COR-L47 (cell line): ENCODE data around the gene WNT3.
"Not testable (repeated sequence)": the region's sequence is repeated elsewhere in the genome, so short reads cannot be mapped to it uniquely, and the experiment has no call there.

Source experiments
- DNase-seq: peaks from one replicate; lab custom pipeline; 2025; lab: John Stamatoyannopoulos, UW

Gene WNT3, protein sequence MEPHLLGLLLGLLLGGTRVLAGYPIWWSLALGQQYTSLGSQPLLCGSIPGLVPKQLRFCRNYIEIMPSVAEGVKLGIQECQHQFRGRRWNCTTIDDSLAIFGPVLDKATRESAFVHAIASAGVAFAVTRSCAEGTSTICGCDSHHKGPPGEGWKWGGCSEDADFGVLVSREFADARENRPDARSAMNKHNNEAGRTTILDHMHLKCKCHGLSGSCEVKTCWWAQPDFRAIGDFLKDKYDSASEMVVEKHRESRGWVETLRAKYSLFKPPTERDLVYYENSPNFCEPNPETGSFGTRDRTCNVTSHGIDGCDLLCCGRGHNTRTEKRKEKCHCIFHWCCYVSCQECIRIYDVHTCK

DNA sequence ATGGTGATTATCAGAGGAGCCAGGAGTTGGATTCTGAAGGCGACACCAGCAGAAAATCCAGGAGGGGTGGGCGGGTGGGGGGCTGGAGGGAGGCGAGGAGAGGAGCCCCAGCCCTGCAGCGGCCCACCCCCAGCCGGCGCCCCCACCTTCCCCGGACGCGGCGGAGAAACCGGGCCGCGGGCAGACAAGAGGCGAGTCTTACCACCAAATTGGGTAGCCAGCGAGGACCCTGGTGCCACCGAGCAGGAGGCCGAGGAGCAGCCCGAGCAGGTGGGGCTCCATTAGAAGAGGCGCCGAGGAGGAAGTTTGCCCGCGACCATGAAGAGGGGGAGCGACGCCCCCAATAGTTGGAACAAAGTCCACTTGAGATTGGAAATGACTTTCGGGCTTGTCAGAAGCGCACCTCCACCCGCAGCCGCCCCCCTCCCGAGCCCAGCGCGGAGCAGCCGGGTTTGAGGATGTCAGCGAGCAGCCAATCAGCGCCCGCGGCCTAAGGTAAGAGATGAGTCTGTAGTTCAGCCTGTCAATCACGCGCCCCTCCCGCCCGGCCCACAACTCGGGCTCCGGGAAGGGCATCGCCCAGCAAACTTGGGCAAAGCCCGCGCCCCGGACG lies at the start of gene WNT3:
Gene WNT3 (minus strand): TSS at position 377 of the 613 bp plus-strand sequence. CDS start 95 bp downstream, at position 282.
- peak; percentile 37 for DNase-seq

DNA sequence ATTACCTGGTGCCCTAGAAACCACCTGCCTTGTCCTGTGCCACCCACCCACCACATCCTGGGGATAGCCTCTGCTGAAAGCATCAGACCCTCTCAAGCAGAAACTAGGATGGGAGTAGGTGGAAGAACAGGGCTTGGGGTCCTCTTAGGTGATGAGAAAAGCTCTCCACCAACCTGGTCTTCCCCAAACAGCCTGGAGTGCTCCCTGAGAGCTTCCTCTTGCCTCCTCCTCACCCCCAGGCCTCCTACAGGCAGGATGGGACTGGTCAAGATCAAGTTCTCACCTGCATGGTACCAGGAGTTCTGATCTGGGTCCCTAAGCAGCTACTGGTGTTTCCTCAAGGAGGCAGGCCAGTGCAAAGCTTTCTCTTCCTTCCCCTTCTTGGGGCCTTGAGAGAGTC lies 48.3 kb upstream of the WNT3 start:
- no peak for DNase-seq

DNA sequence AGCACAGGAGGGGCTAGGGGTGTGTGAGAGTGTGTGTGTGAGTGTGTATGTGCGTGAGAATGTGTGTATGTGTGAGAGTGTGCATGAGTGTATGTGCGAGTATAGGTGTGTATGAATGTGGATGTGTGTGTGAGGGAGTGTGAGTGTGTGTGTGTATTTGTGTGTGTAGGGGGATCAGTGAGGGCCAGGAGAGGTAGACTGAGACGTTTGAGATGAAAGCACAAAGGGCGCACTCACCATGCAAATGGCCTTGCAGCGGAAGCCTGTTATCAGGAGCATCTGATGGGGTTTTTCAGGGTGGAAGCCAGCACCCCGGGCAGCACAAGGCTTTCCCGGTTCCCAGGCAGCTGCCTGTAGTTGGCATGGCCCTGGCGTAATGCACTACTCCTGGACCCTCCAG lies 47.8 kb upstream of the WNT3 start:
- DNase-seq: no peak

DNA sequence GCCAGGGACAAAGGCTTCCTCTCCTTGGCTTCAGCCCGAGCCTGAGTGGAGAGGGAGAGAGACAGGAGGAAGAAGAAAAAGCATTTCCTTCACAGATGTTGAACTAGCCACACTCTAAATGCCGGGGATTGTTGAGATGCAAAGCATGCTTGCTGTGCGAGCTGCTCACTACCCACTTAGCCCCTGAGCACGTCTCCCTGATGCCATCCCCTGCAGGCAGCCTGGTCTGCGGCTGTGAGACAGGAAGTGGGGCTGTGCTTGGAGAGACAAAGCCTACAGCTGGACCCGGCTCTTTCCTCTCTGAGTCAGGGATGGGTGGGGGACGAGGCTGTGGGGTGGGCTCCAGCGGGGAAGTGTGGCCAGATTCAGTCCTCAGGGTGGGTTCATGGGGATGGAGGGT lies 46.6 kb upstream of the WNT3 start:
- DNase-seq: no peak

DNA sequence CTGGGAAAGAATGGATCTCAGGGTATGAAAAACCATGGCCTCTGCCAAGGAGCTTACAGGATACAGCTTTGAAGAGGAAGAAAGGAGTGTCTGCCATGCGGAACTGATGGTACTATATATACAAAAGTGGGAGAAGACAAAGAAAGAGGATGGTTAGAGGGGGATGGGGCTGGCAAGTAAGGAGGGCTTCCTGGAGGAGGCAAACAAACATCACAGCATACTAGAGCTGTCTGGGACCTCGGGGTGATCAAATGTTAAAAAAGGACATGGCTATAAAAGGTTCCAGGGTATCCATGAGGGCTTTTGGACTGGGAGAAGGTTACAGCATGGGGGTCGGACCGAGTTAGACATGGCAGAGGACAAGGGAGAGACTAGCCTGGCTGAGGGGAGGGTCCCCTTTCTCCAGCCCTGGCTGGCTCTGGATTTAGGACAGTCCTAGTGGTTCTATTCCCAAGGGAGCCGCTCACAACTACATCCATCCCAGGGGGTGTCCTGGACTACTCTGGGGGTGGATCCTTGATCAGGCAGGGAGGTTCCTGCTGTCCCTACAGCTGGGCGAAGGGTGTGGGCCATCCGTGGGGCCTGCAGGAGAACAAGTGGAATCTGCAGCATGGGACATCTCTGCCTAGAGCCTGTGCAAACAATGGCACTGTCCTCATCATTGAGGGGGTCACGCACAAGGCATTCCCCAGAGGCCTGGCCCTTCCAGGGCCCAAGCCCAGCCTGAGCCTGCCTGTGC lies 45.1 kb upstream of the WNT3 start:
- no peak for DNase-seq

DNA sequence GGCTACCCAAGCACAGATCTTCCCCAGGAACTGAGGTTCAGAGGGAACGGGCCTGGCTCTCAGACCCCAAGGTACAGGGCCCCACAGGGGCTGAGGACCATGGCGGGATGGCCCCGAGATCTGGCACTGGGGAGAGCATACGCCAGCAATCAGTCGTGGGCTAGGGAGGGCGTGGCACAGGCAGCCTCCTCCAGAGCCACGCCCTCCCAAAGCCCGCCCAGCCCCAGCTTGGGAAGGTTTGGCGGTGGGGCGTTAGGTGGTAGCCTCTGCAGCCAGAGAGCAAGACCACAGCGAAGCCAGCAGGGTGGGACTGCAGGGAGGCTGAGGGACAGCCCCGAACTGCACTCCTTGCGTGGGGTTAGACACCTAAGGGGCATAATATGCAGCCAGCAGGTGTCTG lies 44.5 kb upstream of the WNT3 start:
- DNase-seq: no peak

DNA sequence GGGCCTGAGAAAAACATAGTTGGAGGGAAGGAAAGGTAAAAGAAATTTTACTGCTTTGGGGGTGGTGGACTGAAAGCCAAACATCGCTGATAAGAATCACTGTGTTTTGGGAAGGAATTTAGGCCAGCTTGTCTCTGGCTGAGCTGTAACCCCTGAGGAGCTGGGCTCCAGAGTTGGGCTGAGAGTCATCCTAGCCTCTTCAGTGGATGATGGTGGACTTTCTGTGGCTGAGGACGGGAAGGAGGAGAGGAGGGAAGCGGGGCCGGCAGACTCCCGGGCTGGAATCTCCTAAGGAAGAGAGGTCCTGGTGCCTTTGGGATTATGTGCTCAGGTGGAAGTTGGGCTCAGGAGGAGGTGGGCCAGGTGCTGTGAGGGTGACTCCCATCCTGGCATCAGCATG lies 41.5 kb upstream of the WNT3 start:
- DNase-seq: no peak

DNA sequence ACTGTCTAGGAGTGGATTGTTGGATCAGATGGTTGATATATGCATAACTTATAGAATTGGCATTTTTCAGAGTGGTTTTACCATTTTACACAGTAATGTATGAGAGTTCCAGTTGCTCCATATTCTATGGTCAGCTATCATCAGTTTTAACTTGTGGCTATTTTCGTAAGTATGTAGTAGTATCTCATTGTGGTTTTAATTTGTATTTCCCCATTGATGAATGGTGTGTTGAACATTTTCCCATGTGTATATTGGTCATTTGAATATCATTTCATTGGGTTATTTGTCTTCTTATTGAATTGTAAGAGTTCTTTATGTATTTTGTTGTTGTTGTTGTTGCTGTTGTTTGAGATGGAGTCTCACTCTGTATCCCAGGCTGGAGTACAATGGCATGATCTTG lies 39.1 kb upstream of the WNT3 start:
- DNase-seq: no peak

DNA sequence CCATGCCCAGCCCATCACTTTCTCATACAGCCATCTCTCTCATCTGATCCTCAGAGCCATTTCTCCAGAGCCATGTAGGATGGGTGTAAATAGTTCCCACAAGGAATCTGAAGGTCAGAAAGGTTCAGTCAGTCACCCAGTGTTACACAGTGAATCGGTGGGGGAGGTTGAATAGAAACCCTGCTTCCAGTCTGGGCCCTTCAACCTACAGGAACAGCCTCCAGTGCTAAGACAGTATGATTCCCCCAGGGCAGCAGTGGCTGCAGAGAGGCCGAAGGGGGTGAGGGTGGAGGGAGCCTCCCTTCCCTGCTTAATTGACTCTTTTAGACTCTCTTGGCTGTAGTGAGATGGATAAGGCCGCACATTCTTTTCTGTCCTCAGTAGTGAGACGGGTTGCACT lies 36.5 kb upstream of the WNT3 start:
- DNase-seq: no peak

DNA sequence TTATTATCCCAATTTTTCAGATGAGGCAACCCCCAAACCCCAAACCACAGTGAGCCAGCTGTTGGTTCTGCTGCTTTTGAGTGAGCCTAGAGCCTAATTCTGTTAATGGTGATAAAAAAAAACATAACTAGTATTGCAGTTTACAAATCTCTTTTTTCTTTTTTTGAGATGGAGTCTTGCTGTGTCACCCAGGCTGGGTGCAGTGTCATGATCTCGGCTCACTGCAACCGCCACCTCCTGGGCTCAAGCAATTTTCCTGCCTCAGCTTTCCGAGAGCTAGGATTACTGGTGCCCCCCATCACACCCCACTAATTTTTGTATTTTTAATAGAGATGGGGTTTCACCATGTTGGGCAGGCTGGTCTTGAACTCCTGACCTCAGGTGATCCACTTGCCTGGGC lies 36.0 kb upstream of the WNT3 start:
- no peak for DNase-seq

DNA sequence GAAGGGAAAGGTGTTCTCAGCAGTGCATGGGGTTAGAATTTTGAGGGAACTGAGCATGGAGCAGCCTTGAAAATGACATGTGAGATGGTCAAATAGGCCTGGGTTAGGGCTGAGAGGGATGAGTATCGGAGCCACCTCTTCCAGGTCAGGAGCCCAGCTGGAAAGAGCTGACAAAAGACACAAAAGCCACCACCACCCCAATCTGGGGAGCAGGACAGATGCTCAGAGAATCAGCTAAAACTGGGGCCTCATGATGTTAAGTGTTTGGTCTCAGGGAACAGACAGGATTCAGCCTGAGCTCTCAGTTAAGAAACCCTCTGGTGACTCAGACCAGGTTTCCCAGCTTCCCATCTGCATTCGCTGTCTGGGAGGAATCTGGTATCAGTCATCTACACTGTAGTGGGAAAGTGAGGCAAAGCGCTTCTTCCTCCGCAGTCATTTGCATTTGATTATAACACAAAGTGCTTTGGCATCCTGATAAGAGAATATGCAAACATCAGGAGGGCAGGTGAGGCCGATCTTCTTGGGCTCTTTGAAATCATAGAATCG lies 35.5 kb upstream of the WNT3 start:
- DNase-seq: no peak

DNA sequence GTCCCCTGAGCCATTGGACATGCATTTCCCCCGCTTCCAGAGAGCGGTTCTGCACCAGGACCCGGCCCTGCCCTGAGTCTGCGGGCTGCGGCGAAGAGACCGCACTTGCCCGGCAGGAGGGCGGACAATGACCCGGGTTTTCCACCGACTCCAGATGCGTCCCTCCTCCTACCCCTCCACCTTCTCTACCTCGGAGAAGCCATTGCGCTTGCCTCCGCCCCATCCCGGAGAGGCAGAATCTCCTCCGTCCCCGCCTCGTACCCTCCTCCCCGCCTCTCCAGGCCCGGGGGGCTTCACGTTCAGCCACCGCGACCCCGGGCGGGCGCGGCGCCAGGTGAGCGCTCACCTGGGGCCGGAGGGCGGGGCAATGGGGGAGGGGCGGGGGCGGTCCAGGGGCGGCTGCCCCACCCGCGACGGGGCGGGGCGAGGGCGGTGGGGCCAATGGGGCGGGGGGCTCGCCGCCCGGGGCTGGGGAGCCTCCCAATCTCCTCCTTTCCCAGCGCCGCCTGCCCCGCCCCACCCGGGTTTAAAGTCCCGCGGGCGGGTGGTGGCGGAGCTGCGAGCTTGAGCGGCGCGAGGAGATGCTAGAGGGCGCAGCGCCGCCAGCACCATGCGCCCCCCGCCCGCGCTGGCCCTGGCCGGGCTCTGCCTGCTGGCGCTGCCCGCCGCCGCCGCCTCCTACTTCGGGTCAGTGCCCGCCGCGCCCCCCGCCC lies 32.7 kb upstream of the WNT3 start, which contains the start of gene WNT9B:
Gene WNT9B (plus strand): TSS at position 555 of the 713 bp plus-strand sequence. CDS start 56 bp downstream, at position 611.
- DNase-seq: peak; percentile 28

DNA sequence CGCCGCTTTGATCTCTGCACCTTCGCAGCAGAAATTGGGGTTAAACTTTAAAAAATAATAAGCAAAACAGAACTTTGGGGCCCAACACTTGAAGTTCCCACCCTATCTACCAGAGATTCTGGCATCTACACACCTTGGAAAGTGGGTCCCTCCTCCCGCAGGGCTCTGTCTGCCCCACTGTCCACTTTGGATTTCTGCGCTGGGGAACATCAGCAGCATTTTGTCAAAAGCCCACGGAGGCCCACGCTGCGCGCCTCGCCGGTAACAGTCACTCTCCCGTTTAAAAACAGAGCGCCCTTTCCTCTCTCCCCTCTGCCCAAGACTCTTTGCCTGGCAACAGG lies 32.2 kb upstream of the WNT3 start:
- no peak for DNase-seq

DNA sequence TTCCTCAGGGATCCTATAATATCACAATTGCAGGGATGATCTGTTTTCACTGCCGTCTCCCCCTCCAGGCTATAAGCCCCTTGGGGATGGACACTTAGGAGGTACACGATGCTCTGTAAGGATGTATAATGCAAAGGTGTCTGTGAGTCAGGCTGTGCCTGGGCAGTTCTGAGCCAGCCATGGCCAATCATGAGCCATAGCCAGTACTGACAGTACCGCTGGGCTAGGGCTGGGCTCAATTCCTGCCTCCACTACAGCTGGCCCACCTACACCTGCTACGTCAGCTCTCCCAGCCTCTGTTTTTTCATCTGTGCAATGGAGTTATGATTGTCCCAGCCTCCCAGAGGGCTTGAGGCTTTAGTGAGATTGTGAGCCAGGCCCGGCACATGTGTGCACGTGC lies 30.0 kb upstream of the WNT3 start:
- DNase-seq: no peak

DNA sequence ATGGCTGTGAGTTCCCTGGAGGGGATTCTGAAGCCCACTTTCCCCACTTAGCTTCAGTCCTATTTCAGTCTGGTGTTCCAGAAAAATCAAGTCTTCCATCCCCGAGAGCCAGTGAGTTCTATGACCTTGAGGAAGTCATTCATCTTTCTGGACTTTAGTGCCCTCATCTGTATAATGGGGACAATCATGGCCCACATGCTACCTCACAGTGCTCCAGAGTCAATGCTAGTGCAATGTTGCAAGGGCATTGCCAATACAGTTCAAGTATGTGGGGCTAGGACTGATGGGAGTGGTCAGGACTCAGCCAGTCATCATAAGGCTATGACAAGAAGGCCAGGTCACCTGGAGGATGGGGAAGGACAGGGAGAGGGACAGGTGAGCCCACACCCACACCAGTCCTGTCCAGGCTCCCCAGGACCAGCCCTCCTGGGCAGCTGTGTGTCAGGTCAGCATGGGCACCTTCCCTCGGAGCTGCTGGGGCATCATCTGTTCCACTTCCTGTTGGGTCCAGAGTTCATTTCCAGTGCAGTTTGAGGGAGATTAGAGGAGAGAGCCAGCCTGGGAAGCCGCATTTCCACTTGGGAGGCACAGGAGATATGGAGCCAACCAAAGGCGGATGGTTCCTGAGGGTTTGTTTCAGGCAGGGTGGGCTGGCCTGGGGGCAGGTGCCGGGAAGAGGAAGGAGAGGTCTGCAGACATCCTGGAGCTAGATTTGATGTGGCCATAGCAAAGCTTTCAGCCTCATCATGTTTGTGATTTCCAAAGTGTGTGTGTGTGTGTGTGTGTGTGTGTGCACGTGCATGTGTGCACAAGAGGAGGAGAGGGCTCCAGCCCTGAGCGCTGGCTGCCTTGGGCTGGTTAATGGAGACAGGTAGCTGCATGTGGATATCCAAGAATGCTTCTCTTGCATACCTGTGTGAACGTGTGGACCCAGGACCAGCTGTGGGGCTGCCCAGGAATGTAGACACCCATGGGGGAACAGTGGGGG lies 29.0 kb upstream of the WNT3 start:
- no peak for DNase-seq

DNA sequence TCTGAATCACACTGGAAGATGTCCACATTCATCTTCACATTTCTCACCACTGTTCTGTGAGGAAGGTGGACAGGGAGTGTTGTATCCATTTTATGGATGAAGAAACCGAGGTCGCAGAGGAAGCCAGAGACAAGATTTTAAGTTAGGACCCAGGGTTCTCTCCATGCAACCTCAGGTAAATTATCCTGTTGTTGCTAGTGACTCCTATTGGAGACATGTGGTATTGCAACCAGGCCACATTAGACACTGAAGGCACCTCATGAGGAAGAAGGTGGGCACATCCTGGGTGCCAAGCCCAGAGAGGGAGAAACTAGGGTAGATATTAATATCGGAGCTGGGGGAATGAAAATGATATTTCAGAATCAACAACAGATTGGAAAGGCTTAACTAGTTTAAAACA lies 24.3 kb upstream of the WNT3 start:
- no peak for DNase-seq

DNA sequence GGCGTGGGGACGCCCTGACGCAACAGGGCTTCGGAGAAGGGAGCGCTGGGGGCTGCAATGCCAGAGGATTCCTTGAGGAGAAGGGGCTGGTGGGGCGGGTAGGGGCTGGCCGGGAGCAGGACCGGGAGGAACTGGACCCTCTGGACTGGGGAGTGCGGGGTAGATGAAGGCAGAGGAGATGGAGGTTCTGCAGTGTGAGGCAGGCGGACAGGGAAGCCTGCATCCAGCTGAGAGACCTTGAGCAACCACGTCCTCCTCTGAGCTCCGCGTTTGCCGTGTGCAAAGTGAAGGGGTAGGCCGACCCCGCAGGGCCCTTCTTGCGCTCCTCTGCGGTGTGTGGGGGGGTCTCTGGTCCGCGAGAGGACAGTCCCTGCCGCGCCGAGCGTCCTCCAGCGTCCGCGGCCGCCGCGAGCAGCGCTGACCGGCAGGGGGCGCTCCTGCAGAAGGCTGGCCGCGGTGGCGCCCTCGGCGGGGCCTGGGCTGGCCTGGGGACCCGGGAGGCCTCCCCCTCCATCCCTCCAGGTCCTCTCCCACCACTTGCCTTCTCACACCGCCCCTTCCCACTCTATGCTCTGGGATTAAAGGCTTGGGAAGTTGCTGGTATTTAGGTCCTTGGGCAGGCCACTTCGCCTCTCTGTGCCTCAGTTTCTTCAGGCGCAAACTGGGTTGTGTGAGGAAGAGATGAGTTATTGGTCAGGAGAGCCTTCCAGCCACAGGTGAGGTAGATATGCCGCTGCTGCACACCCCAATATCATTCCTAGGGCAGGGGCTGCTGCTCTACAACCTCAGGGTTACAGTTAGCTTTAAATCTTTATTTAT lies 23.3 kb upstream of the WNT3 start:
- DNase-seq: no peak

DNA sequence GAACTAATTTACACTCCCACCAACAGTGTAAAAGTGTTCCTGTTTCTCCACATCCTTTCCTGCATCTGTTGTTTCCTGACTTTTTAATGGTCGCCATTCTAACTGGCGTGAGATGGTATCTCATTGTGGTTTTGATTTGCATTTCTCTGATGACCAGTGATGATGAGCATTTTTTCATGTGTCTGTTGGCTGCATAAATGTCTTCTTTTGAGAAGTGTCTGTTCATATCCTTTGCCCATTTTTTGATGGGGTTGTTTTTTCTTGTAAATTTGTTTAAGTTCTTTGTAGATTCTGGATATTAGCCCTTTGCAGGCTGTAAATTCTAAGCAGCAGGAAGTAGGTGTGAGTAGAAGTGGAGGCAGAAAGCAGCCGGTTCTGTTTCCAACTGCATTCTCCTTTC lies 22.1 kb upstream of the WNT3 start:
- not testable (repeated sequence) for DNase-seq

DNA sequence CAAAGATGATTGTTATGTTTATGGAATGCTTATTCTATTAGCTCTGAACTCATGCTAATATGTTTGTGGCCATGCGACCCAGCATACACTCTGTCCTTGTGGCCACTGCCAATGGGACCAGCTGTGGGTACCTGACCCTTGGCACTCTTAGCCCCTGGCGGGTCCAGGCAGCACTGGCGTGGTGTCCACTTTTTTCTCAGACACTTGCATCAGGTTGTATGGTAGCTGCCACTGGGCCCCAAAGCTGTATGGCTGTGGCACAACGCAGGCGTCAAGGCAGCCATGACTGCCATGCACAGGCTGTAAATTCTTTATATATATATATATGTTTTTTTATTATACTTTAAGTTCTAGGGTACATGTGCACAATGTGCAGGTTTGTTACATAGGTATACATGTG lies 20.7 kb upstream of the WNT3 start:
- DNase-seq: no peak

DNA sequence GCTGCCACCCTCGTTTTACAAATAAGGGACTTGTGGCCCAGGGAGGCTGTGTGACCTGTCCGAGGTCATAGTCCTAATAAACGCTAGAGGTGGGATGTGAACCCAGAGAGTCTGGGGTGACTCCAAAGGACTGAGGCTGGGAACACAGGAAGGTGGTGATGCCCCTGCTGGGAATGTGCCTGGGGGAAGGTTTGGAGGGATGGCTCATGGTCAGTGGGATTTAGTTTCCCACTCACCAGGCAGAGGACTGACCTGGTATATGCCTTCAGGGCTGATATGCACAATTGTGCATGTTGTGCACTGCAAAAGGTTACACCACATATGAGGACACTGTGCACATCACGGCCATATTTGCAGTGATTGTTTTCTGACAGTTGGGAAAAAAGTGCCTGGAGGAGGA lies 19.0 kb upstream of the WNT3 start:
- no peak for DNase-seq
